ENCODE results near the gene FOLR3. TPM values are rescaled to one million over a fixed set of nuclear protein-coding genes. Genes with fewer than 3 reads are reported as not detected.
A peak's percentile ranks its signal among the peaks of the same experiment; 100 is the strongest.

Gene FOLR3
- total RNA-seq, 1 experiment from 2014 or later: not detected

DNA sequence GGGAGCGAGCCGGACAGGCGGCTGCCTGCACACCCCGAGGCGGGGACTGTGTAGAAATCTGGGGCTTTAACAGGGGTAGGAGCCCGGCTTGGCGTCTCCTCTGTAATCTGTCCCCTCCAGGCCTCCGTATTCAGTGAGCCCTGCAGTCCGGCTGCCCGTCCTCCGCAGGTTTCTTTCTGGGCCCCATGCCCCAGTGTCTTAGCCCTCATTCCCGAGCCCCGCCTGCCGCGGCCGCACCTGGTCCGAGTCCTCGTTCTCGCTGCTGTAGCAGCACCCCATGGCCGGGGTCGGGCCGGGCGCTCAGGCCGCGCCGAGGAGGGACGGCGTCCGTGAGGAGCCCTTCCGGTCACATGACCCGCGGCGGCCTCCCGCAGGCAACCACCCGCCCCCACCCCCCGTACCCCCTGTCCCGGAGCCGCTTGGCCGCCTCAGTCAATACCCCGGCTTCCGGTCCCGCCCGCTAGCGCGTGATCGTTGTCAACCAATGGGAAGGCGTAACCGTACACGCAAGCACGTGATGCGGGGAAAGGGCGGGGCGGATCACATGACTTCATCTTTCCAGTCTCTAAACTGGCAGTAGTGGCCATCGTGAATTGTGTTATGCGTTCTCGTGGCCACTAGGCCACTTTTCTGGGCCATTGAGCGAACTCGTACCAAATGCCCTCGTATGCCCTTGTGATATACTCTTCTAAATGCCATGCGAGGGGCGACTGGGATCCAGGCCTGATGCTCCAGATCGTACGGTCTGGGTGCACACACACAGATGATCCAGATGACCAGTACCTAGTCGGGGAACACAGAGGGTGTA is 32.4 kb upstream of the FOLR3 start, which contains the start of gene LAMTOR1:
LAMTOR1 (minus strand) TSS at position 352 of the 808 bp plus-strand sequence; CDS start at position 279, 73 bp downstream.
- Histone ChIP-seq H3K9ac (ENCODE audit: low read length) (peak within 1 kb of the TSS; percentile 95), H2AFZ (ENCODE audit: low read depth, low read length, poor library complexity, severe bottlenecking) (no peak within 1 kb of the TSS), H3K27me3 (ENCODE audit: insufficient read depth, low read length) (no peaks in the 10 kb centered on the region), H3K4me1 (ENCODE audit: control insufficient read depth in 1 of 2, insufficient read depth in 2 of 2, low read length in 2 of 2) (peaks cover 11 to 18% of the 10 kb centered on the region in 2 experiments; a peak in 3 of 4 replicates), H4K20me1 (ENCODE audit: insufficient read depth) (no peaks in the 10 kb centered on the region), H3K36me3 (ENCODE audit: control insufficient read depth in 1 of 2, insufficient read depth in 2 of 2, low read length in 2 of 2) (peaks cover 5 to 9% of the 10 kb centered on the region in 2 experiments; a peak in 2 of 4 replicates), H3K9me2 (ENCODE audit: insufficient read depth) (no peaks in the 10 kb centered on the region), H3K79me2 (ENCODE audit: insufficient read depth, low read length) (peaks cover 36% of the 10 kb centered on the region), H3K9me3 (ENCODE audit: control insufficient read depth in 1 of 2, insufficient read depth in 1 of 2, low read depth in 1 of 2, low read length in 2 of 2) (no peaks in the 10 kb centered on the region), H3K4me3 (replicated peaks in 1 of 2; ENCODE audit: low read depth in 1 of 2, low read length in 2 of 2) (peak within 1 kb of the TSS; percentile 89 to 99), H3K27ac (ENCODE audit: low read depth, low read length) (peak within 1 kb of the TSS; percentile 80), H3K4me2 (ENCODE audit: low read length) (peak within 1 kb of the TSS; percentile 90)
- ChIA-PET POLR2A (no interaction called here), RAD21 (ENCODE audit: low non-redundant PET in 1 of 2, low total read pairs in 2 of 2, uncharacterized antibody in 2 of 2, unreplicated experiment in 2 of 2) (interaction anchor here in 1 of 2 experiments (0.6 kb wide), 1 partner anchor 9 kb away, joined by 3 read pairs; the partner anchor contains the start of gene ANAPC15), CTCF (no interaction called here)
- intact Hi-C loops (cut with micrococcal nuclease): loop anchor here (1.0 to 5.0 kb wide), 3 partner anchors 9 to 119 kb away; partner anchors contain the start of genes ANAPC15, INPPL1, LRRC51 and NUMA1
- no TSS peak for BruUV-seq (replicated peaks)
- DNase-seq (ENCODE audit: low read depth, low spot score) (peak; percentile 98), ATAC-seq (peak; percentile 95)
- TF ChIP-seq CBX3 (IDR thresholded peaks at IDR 0.05; ENCODE audit: low read depth) (no peak), ELF1 (IDR thresholded peaks at IDR 0.05; ENCODE audit: borderline replicate concordance, low read depth) (peak; percentile 64; the same call in 1 of the 2 replicates), EGR1 (IDR thresholded peaks at IDR 0.05; ENCODE audit: low read depth) (no peak; the same call in 1 of the 2 replicates), EZH2phosphoT487 (IDR thresholded peaks at IDR 0.05; ENCODE audit: borderline replicate concordance) (no peak), ZNF274 (IDR thresholded peaks at IDR 0.05; ENCODE audit: low read depth, low read length) (no peak), POLR2AphosphoS5 (IDR thresholded peaks at IDR 0.05; ENCODE audit: low read depth, low read length) (peak; percentile 83), RAD21 (IDR thresholded peaks at IDR 0.05; ENCODE audit: low read depth) (no peak), SP1 (IDR thresholded peaks at IDR 0.05; ENCODE audit: low read depth) (peak; percentile 89), FOSL1 (IDR thresholded peaks at IDR 0.05; ENCODE audit: low read depth) (no peak), TCF7L2 (IDR thresholded peaks at IDR 0.05; ENCODE audit: borderline replicate concordance, extremely low read depth, insufficient read depth, insufficient read length) (peak; percentile 33), POLR2A (IDR thresholded peaks at IDR 0.05; ENCODE audit: borderline replicate concordance, extremely low read depth, insufficient read depth, insufficient read length) (no peak), CEBPB (IDR thresholded peaks at IDR 0.05; ENCODE audit: low read depth) (no peak), SIN3A (IDR thresholded peaks at IDR 0.05; ENCODE audit: low read depth) (no peak; the same call in 1 of the 2 replicates), ZFX (IDR thresholded peaks at IDR 0.05) (peak; percentile 88), SRF (IDR thresholded peaks at IDR 0.05; ENCODE audit: low read depth) (no peak), YY1 (IDR thresholded peaks at IDR 0.05; ENCODE audit: extremely low read depth, insufficient replicate concordance, low read depth, low read length) (peak; percentile 60), EZH2 (IDR thresholded peaks at IDR 0.05) (no peak), JUND (IDR thresholded peaks at IDR 0.05) (no peak)
- TF ChIP-seq, protein P1, sequence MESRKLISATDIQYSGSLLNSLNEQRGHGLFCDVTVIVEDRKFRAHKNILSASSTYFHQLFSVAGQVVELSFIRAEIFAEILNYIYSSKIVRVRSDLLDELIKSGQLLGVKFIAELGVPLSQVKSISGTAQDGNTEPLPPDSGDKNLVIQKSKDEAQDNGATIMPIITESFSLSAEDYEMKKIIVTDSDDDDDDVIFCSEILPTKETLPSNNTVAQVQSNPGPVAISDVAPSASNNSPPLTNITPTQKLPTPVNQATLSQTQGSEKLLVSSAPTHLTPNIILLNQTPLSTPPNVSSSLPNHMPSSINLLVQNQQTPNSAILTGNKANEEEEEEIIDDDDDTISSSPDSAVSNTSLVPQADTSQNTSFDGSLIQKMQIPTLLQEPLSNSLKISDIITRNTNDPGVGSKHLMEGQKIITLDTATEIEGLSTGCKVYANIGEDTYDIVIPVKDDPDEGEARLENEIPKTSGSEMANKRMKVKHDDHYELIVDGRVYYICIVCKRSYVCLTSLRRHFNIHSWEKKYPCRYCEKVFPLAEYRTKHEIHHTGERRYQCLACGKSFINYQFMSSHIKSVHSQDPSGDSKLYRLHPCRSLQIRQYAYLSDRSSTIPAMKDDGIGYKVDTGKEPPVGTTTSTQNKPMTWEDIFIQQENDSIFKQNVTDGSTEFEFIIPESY (IDR thresholded peaks at IDR 0.05; ENCODE audit: extremely low read depth, insufficient replicate concordance, low read length): no peak
- TF ChIP-seq, protein P2, sequence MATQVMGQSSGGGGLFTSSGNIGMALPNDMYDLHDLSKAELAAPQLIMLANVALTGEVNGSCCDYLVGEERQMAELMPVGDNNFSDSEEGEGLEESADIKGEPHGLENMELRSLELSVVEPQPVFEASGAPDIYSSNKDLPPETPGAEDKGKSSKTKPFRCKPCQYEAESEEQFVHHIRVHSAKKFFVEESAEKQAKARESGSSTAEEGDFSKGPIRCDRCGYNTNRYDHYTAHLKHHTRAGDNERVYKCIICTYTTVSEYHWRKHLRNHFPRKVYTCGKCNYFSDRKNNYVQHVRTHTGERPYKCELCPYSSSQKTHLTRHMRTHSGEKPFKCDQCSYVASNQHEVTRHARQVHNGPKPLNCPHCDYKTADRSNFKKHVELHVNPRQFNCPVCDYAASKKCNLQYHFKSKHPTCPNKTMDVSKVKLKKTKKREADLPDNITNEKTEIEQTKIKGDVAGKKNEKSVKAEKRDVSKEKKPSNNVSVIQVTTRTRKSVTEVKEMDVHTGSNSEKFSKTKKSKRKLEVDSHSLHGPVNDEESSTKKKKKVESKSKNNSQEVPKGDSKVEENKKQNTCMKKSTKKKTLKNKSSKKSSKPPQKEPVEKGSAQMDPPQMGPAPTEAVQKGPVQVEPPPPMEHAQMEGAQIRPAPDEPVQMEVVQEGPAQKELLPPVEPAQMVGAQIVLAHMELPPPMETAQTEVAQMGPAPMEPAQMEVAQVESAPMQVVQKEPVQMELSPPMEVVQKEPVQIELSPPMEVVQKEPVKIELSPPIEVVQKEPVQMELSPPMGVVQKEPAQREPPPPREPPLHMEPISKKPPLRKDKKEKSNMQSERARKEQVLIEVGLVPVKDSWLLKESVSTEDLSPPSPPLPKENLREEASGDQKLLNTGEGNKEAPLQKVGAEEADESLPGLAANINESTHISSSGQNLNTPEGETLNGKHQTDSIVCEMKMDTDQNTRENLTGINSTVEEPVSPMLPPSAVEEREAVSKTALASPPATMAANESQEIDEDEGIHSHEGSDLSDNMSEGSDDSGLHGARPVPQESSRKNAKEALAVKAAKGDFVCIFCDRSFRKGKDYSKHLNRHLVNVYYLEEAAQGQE (IDR thresholded peaks at IDR 0.05; ENCODE audit: low read depth): no peak
- TF ChIP-seq, protein P3, sequence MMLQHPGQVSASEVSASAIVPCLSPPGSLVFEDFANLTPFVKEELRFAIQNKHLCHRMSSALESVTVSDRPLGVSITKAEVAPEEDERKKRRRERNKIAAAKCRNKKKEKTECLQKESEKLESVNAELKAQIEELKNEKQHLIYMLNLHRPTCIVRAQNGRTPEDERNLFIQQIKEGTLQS (IDR thresholded peaks at IDR 0.05): no peak
- TF ChIP-seq, protein P4, sequence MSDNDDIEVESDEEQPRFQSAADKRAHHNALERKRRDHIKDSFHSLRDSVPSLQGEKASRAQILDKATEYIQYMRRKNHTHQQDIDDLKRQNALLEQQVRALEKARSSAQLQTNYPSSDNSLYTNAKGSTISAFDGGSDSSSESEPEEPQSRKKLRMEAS (IDR thresholded peaks at IDR 0.05): peak; percentile 75

All from HCT116 (cell line).